GM19238 (cell line): ENCODE data around the gene S100A11.

Source experiments
- DNase-seq: peaks from one replicate; pipeline ENCODE4 v3.0.0; 2011; ENCODE audit warnings: low spot score; ENCODE audit not compliant: insufficient read length

Gene S100A11

GRCh38 chr1:151985768-151986167, 51.0 kb downstream of the S100A11 start:
- DNase-seq, result no peak

DNA sequence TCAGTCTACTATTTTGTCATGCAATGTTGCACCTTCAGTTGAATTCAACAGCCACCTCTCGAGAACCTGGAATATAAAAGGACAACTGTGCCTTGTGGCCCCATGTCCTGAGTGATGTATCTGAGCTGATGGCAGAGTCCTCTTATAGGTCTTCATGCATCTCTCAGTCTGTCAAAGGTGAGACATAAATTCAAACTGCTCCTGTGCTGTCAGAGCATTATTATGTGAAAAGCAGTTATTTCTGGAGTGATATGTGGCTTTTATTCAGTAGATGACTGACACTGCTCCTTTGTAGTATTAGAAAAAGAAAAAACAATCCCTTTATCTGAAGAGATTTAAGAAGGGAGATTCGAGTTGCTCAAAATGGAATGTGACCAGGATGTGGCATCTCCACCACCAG, 51.5 kb downstream of the S100A11 start:
- DNase-seq, result no peak

- peak; percentile 21 for DNase-seq
These were observed 52.4 kb downstream of the S100A11 start for GRCh38 chr1:151984313-151984956.
